ENCODE measurements around the gene SMYD3.

- no peak for TF ChIP-seq POLR2A (IDR thresholded peaks at IDR 0.05)
- no peak for TF ChIP-seq POLR2AphosphoS5 (IDR thresholded peaks at IDR 0.05)
- TF ChIP-seq, protein P1, sequence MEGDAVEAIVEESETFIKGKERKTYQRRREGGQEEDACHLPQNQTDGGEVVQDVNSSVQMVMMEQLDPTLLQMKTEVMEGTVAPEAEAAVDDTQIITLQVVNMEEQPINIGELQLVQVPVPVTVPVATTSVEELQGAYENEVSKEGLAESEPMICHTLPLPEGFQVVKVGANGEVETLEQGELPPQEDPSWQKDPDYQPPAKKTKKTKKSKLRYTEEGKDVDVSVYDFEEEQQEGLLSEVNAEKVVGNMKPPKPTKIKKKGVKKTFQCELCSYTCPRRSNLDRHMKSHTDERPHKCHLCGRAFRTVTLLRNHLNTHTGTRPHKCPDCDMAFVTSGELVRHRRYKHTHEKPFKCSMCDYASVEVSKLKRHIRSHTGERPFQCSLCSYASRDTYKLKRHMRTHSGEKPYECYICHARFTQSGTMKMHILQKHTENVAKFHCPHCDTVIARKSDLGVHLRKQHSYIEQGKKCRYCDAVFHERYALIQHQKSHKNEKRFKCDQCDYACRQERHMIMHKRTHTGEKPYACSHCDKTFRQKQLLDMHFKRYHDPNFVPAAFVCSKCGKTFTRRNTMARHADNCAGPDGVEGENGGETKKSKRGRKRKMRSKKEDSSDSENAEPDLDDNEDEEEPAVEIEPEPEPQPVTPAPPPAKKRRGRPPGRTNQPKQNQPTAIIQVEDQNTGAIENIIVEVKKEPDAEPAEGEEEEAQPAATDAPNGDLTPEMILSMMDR (IDR thresholded peaks at IDR 0.05), result no peak
These were observed 23.4 kb upstream of the SMYD3 start for GRCh38 chr1:246530482-246530881.

Data from gastroesophageal sphincter (tissue), 3 donors.